Measurements from ENCODE around the gene TEAD2.

Gene TEAD2

DNA sequence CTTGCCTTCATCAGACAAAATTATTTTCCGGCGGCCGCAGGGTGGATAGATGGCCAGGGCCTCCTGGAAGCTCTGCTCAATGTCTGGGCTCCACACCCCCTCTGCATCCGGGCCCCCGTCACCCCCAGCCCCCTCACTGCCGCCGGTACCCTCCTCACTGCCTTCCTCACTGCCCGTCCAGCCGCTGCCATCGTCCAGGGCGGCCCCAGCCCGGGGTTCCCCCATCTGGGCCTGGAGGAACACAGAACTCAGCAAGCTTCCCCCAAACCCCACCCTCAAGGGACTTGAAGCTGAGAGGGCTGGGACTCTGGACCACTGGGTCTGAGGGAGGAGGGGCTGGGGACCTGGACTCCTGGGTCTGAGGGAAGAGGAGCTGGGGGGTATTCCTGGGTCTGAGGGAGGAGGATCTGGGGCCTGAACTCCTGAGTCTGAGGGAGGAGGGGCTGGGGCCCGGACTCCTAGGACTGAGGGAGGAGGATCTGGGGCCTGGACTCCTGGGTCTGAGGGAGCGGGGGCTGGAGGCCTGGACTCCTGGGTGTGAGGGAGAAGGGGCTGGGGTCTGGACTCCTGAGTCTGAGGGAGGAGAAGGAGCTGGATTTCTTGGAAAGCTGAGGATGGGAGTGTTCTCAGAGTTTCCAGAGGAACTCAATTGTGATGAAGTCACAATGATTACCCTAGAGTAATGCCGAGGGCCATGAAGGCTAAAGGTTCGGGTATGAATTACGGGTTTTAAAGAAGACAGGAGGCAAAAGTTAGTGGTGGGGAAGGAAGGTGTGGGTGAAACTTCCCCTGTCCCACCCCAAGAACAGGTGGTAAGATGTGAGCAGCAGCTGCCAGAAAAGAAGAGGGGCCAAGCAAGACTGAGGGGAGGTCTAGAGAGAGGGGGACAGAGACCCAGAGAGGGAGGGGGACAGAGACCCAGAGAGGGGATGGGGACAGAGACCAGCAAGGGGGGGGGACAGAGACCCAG lies 2.1 kb downstream of the TEAD2 start:
- no peaks in the 10 kb centered on the region for H3F3A ChIP-seq (ENCODE audit: low read depth)
- TF ChIP-seq EZH2phosphoT487 (IDR thresholded peaks at IDR 0.05; ENCODE audit: borderline replicate concordance) = no peak
- TF ChIP-seq, protein P1, sequence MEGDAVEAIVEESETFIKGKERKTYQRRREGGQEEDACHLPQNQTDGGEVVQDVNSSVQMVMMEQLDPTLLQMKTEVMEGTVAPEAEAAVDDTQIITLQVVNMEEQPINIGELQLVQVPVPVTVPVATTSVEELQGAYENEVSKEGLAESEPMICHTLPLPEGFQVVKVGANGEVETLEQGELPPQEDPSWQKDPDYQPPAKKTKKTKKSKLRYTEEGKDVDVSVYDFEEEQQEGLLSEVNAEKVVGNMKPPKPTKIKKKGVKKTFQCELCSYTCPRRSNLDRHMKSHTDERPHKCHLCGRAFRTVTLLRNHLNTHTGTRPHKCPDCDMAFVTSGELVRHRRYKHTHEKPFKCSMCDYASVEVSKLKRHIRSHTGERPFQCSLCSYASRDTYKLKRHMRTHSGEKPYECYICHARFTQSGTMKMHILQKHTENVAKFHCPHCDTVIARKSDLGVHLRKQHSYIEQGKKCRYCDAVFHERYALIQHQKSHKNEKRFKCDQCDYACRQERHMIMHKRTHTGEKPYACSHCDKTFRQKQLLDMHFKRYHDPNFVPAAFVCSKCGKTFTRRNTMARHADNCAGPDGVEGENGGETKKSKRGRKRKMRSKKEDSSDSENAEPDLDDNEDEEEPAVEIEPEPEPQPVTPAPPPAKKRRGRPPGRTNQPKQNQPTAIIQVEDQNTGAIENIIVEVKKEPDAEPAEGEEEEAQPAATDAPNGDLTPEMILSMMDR (conservative IDR thresholded peaks at IDR 0.05; ENCODE audit: low read length) = no peak
- H2AFZ ChIP-seq (ENCODE audit: low read length) = no peak overlapping the region
- no peaks in the 10 kb centered on the region for H3K27me3 ChIP-seq (ENCODE audit: insufficient read depth, low read length, poor library complexity, severe bottlenecking)
- no peaks in the 10 kb centered on the region for H3K36me3 ChIP-seq (ENCODE audit: insufficient read depth, low read length)
- peaks cover 9% of the 10 kb centered on the region for H3K4me1 ChIP-seq (ENCODE audit: insufficient read depth, low read length, poor library complexity, severe bottlenecking)
- no peak overlapping the region for H3K4me2 ChIP-seq (ENCODE audit: low read depth, low read length, poor library complexity, severe bottlenecking)
- H4K20me1 ChIP-seq (ENCODE audit: insufficient read depth, low read length, poor library complexity, severe bottlenecking) = no peaks in the 10 kb centered on the region
- no peaks in the 10 kb centered on the region for H3K9me3 ChIP-seq (ENCODE audit: insufficient read depth, low read depth, low read length)
- no peaks in the 10 kb centered on the region for H3K9me2 ChIP-seq (replicated peaks; ENCODE audit: low read depth, low read length)
- H3K79me2 ChIP-seq (ENCODE audit: insufficient read depth, low read length) = no peaks in the 10 kb centered on the region
- no peak overlapping the region for H3K4me3 ChIP-seq (ENCODE audit: low read length, poor library complexity, severe bottlenecking)
- H3K9ac ChIP-seq (ENCODE audit: low read depth, low read length, poor library complexity, severe bottlenecking) = no peak overlapping the region

DNA sequence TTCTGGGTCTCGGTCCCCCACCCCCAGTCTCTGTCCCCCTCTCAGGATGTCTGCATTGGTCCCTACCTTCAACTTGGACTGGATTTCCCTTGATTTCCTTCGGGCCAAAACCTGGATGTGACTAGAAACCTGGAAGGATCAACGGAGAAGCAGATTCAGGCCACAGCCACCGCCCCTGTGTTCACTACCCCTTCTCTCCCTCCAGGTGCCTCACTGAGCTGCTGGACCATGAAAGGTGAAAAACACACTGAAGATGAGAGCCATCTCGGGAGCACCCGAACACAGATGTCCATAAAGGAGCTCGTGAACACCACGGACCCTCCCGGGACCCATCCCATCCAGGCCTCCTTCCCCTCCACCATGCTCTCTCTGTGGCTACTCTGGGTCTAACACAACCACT lies 5.0 kb downstream of the TEAD2 start:
- no peak overlapping the region for H3K9ac ChIP-seq (ENCODE audit: low read depth, low read length, poor library complexity, severe bottlenecking)
- H3K4me1 ChIP-seq (ENCODE audit: insufficient read depth, low read length, poor library complexity, severe bottlenecking) = peaks cover 9% of the 10 kb centered on the region
- no peaks in the 10 kb centered on the region for H3K79me2 ChIP-seq (ENCODE audit: insufficient read depth, low read length)
- H3K4me2 ChIP-seq (ENCODE audit: low read depth, low read length, poor library complexity, severe bottlenecking) = no peak overlapping the region
- no peak overlapping the region for H3K4me3 ChIP-seq (ENCODE audit: low read length, poor library complexity, severe bottlenecking)
- H3F3A ChIP-seq (ENCODE audit: low read depth) = no peaks in the 10 kb centered on the region
- TF ChIP-seq EZH2phosphoT487 (IDR thresholded peaks at IDR 0.05; ENCODE audit: borderline replicate concordance) = no peak
- TF ChIP-seq, protein P1 (conservative IDR thresholded peaks at IDR 0.05; ENCODE audit: low read length) = no peak
- no peaks in the 10 kb centered on the region for H4K20me1 ChIP-seq (ENCODE audit: insufficient read depth, low read length, poor library complexity, severe bottlenecking)
- H2AFZ ChIP-seq (ENCODE audit: low read length) = 0 out of 2 replicates have a peak overlapping the region, but pooled peaks have one; percentile 32
- no peaks in the 10 kb centered on the region for H3K9me2 ChIP-seq (replicated peaks; ENCODE audit: low read depth, low read length)
- no peaks in the 10 kb centered on the region for H3K9me3 ChIP-seq (ENCODE audit: insufficient read depth, low read depth, low read length)
- H3K27me3 ChIP-seq (ENCODE audit: insufficient read depth, low read length, poor library complexity, severe bottlenecking) = no peaks in the 10 kb centered on the region
- H3K36me3 ChIP-seq (ENCODE audit: insufficient read depth, low read length) = no peaks in the 10 kb centered on the region

- H3K79me2 ChIP-seq (ENCODE audit: insufficient read depth, low read length) = no peaks in the 10 kb centered on the region
- H4K20me1 ChIP-seq (ENCODE audit: insufficient read depth, low read length, poor library complexity, severe bottlenecking) = no peaks in the 10 kb centered on the region
- no peak overlapping the region for H3K4me2 ChIP-seq (ENCODE audit: low read depth, low read length, poor library complexity, severe bottlenecking)
- no peaks in the 10 kb centered on the region for H3K9me2 ChIP-seq (replicated peaks; ENCODE audit: low read depth, low read length)
- no peak overlapping the region for H3K4me3 ChIP-seq (ENCODE audit: low read length, poor library complexity, severe bottlenecking)
- no peaks in the 10 kb centered on the region for H3K9me3 ChIP-seq (ENCODE audit: insufficient read depth, low read depth, low read length)
- no peak for TF ChIP-seq EZH2phosphoT487 (IDR thresholded peaks at IDR 0.05; ENCODE audit: borderline replicate concordance)
- TF ChIP-seq, protein P1 (conservative IDR thresholded peaks at IDR 0.05; ENCODE audit: low read length) = no peak
- no peaks in the 10 kb centered on the region for H3K27me3 ChIP-seq (ENCODE audit: insufficient read depth, low read length, poor library complexity, severe bottlenecking)
- H3F3A ChIP-seq (ENCODE audit: low read depth) = no peaks in the 10 kb centered on the region
- H3K36me3 ChIP-seq (ENCODE audit: insufficient read depth, low read length) = no peaks in the 10 kb centered on the region
- no peak overlapping the region for H2AFZ ChIP-seq (ENCODE audit: low read length)
- H3K4me1 ChIP-seq (ENCODE audit: insufficient read depth, low read length, poor library complexity, severe bottlenecking) = peaks cover 9% of the 10 kb centered on the region
- no peak overlapping the region for H3K9ac ChIP-seq (ENCODE audit: low read depth, low read length, poor library complexity, severe bottlenecking)
These were observed 5.8 kb downstream of the TEAD2 start for GRCh38 chr19:49356382-49356781.
